Left ventricle myocardium inferior (tissue), 1 donor: ENCODE measurements around the gene KCNK7. TPM values are rescaled to one million over a fixed set of nuclear protein-coding genes. Genes with fewer than 3 reads are reported as not detected.
A peak's percentile ranks its signal among the peaks of the same experiment; 100 is the strongest.

Source experiments
- DNase-seq: peaks from one replicate; pipeline ENCODE4 v3.0.0-alpha.2; 2020
- H3K27ac ChIP-seq: fragments of 200-600 bp; replicated peaks from 2 replicates; pipeline ENCODE4 v1.8.0; 2021
- H3K27me3 ChIP-seq: fragments of 200-600 bp; 2 replicates; pipeline ENCODE4 v1.8.0; 2021; ENCODE audit warnings: low read depth
- H3K36me3 ChIP-seq: fragments of 200-600 bp; 2 replicates; pipeline ENCODE4 v1.8.0; 2021
- H3K4me1 ChIP-seq: fragments of 200-600 bp; 2 replicates; pipeline ENCODE4 v1.8.0; 2021
- H3K4me3 ChIP-seq: fragments of 200-600 bp; 2 replicates; pipeline ENCODE4 v1.8.0; 2021; ENCODE audit warnings: mild to moderate bottlenecking, moderate library complexity
- H3K9me3 ChIP-seq: fragments of 200-600 bp; replicated peaks from 2 replicates; pipeline ENCODE4 v1.8.0; 2021
- intact Hi-C: fragments of 100-400 bp; cut with micrococcal nuclease; formaldehyde crosslinking; loops from one replicate; pipeline ENCODE4 v1.11.0; 2022
- total RNA-seq: library from RNA; stranded (reverse); fragmentation: NEBNext Ultra II Directional; extraction: Animal tissue kit (Norgen Biotek cat#: 25700); gene quantifications from one replicate; pipeline ENCODE4 v1.2.1, GENCODE V29; 2021
- TF ChIP-seq, protein P1 (sequence below): fragments of 200-600 bp; IDR thresholded peaks from 2 replicates; pipeline ENCODE4 v1.8.0; 2021; ENCODE audit warnings: antibody characterized with exemption, mild to moderate bottlenecking, borderline replicate concordance
- donor health status: DM: no; HTN: yes; CAD: no; lungs with severe emphysema.

The KCNK7 gene
- total RNA-seq, 1 donor from 2014 or later: 0.85 TPM

DNA sequence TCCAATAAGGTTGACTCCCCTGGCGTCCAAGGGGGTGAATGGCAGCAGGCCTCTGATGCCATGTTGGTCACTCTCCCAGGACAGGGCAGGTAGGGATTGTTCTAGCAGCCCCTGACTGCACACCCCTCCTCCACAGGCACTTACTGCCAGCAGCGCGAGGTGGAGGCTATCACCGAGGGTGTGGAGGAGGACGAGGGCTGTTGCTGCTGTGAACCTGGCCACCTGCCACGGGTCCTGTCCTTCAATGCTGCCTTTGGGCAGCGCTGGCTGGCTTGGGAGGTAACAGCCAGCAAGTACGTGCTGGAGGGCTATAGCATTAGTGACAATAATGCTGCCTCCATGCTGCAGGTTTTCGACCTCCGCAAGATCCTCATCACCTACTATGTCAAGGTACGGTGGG is 34.6 kb upstream of the KCNK7 start:
- Histone ChIP-seq H3K36me3 (peaks cover 95% of the 10 kb centered on the region), H3K27me3 (no peaks in the 10 kb centered on the region), H3K27ac (peak overlapping the region; percentile 1), H3K4me1 (peaks cover 24% of the 10 kb centered on the region), H3K9me3 (no peaks in the 10 kb centered on the region), H3K4me3 (no peak overlapping the region)
- intact Hi-C loops: no loop called here
- peak; percentile 68 for DNase-seq
- TF ChIP-seq, protein P1, sequence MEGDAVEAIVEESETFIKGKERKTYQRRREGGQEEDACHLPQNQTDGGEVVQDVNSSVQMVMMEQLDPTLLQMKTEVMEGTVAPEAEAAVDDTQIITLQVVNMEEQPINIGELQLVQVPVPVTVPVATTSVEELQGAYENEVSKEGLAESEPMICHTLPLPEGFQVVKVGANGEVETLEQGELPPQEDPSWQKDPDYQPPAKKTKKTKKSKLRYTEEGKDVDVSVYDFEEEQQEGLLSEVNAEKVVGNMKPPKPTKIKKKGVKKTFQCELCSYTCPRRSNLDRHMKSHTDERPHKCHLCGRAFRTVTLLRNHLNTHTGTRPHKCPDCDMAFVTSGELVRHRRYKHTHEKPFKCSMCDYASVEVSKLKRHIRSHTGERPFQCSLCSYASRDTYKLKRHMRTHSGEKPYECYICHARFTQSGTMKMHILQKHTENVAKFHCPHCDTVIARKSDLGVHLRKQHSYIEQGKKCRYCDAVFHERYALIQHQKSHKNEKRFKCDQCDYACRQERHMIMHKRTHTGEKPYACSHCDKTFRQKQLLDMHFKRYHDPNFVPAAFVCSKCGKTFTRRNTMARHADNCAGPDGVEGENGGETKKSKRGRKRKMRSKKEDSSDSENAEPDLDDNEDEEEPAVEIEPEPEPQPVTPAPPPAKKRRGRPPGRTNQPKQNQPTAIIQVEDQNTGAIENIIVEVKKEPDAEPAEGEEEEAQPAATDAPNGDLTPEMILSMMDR: no peak

DNA sequence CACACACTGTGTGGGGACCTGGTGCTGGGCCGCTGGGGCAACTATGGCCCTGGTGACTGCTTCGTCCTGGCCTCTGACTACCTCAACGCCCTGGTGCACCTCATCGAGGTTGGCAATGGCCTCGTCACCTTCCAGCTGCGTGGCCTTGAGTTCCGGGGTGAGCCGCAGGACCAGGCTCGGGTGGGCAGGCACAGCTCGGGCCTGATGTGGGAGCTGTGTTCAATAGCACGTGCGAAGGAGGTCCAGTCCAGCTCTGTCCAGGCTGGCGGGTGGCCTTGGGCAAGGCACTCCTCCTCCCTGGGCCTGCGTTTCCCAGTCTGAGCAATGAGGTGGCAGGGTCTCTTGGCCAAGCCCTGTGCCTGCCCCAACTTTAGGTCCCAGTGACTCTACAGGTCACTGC is 34.0 kb upstream of the KCNK7 start:
- H3K4me1 ChIP-seq: peaks cover 24% of the 10 kb centered on the region
- H3K36me3 ChIP-seq: peaks cover 95% of the 10 kb centered on the region
- no peak overlapping the region for H3K4me3 ChIP-seq
- DNase-seq: no peak
- no peaks in the 10 kb centered on the region for H3K9me3 ChIP-seq
- intact Hi-C loops: no loop called here
- TF ChIP-seq, protein P1: no peak
- no peaks in the 10 kb centered on the region for H3K27me3 ChIP-seq
- no peak overlapping the region for H3K27ac ChIP-seq

DNA sequence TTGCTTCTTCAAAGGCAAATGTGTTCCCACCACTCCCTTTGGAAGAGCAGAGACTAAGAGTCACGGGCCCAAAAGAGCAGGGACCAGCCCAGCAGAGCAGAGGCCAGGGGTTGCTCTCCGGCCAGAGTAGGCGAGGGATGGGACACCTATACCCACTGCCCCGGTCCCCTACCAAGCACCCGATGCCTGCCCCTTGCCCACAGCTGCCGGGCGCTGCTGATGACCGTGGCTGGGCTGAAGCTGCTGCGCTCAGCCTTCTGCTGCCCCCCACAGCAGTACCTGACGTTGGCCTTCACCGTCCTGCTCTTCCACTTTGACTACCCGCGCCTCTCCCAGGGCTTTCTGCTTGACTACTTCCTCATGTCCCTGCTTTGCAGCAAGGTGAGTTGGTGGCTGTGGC is 31.6 kb upstream of the KCNK7 start:
- no peak overlapping the region for H3K27ac ChIP-seq
- intact Hi-C loops: no loop called here
- H3K4me1 ChIP-seq: peaks cover 24% of the 10 kb centered on the region
- no peak for DNase-seq
- H3K27me3 ChIP-seq: no peaks in the 10 kb centered on the region
- TF ChIP-seq, protein P1: no peak
- H3K9me3 ChIP-seq: no peaks in the 10 kb centered on the region
- H3K4me3 ChIP-seq: no peak overlapping the region
- peaks cover 94% of the 10 kb centered on the region for H3K36me3 ChIP-seq

DNA sequence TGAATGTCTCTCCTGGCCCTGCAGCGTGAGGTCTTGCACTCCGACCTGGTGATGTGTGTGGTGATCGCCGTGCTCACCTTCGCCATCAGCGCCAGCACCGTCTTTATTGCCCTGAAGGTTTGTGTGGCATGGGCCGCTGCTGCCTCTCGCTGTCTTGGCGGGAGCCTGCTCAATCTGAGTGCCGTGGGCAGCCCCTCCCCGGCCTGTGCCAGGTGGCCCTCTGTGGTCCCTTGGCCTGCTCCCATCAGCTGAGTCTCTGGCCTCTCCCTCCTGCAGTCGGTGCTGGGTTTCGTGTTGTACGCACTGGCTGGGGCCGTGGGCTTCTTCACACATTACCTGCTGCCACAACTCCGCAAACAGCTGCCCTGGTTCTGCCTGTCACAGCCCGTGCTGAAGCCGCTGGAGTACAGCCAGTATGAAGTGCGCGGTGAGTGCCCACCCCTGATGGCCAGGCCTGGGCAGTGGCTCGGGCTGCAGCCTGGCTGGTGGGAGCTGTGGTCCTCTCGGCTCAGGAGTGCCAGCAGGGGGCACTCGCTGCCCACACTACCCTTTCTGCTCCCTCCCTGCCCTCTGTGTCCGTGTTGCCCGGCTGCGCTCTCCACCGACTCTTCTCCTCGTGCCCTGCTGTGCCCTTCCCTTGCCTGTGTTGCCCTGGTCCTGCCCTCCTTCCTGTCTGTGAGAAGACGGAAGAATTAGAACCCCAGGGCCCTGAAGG is 30.2 kb upstream of the KCNK7 start:
- Histone ChIP-seq H3K4me1 (peaks cover 24% of the 10 kb centered on the region), H3K27me3 (no peaks in the 10 kb centered on the region), H3K9me3 (no peaks in the 10 kb centered on the region), H3K36me3 (peaks cover 94% of the 10 kb centered on the region), H3K27ac (no peak overlapping the region), H3K4me3 (no peak overlapping the region)
- TF ChIP-seq, protein P1: peak; percentile 79
- intact Hi-C loops: no loop called here
- DNase-seq: peak; percentile 70

DNA sequence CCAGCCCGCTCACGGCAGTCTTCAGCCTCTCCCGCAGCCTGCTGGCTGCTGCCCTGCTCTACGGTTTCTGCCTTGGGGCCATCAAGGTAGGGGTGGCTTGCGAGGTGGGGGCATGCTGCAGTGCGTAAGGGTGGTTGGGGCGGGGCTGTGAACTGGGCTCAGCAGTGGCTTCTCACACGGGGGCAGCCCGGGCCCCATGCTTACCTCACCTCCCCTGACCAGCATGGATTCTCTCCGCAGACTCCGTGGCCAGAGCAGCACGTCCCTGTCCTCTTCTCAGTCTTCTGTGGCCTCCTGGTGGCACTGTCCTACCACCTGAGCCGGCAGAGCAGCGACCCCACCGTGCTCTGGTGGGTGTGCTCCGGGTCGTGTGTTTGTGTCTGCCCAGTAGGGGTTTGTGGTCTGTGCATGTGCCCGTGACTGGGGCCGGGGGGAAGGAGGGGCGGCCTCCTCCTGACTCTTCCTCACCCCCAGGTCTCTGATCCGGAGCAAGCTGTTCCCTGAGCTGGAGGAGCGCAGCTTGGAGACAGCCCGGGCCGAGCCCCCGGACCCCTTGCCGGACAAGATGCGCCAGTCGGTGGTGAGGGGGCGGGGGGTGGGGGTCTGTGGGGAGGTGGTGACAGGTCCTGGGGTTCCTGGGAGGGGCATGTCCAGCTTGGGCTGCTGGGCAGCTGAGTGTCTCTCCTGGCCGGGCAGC is 29.5 kb upstream of the KCNK7 start:
- H3K4me3 ChIP-seq: no peak overlapping the region
- H3K36me3 ChIP-seq: peaks cover 94% of the 10 kb centered on the region
- no peaks in the 10 kb centered on the region for H3K27me3 ChIP-seq
- peaks cover 17% of the 10 kb centered on the region for H3K4me1 ChIP-seq
- no peak overlapping the region for H3K27ac ChIP-seq
- no peaks in the 10 kb centered on the region for H3K9me3 ChIP-seq
- intact Hi-C loops: loop anchor here (5.0 kb wide), 1 partner anchor 352 kb away; no protein-coding TSS in a partner anchor
- TF ChIP-seq, protein P1: no peak
- DNase-seq: no peak
